ENCODE data around the gene TP53INP2.

TP53INP2 gene

GRCh38 chr20:34675993-34676641 lies 28.0 kb upstream of the TP53INP2 start:
- Histone ChIP-seq H3K36me3 (ENCODE audit: control insufficient read depth, low read length) (no peaks in the 10 kb centered on the region), H3K27ac (ENCODE audit: low read depth, low read length) (no peak overlapping the region), H3K9me2 (replicated peaks; ENCODE audit: control insufficient read depth, low read length) (no peaks in the 10 kb centered on the region), H3K9me3 (ENCODE audit: control insufficient read depth, insufficient read depth, low read length) (no peaks in the 10 kb centered on the region), H3K4me1 (ENCODE audit: control insufficient read depth, low read length) (peaks cover 22% of the 10 kb centered on the region), H3F3A (ENCODE audit: control insufficient read depth, insufficient read depth) (peaks cover 19% of the 10 kb centered on the region), H4K20me1 (ENCODE audit: control insufficient read depth, insufficient read depth, low read depth, low read length) (no peaks in the 10 kb centered on the region), H3K4me2 (ENCODE audit: low read length) (peak overlapping the region; percentile 91), H3K79me2 (ENCODE audit: control insufficient read depth, low read length) (peaks cover 39% of the 10 kb centered on the region), H3K4me3 (ENCODE audit: low read length) (peak overlapping the region; percentile 94), H3K27me3 (ENCODE audit: control insufficient read depth, low read length) (no peaks in the 10 kb centered on the region)
- TF ChIP-seq CTCF (IDR thresholded peaks at IDR 0.05; ENCODE audit: low read depth, low read length, poor library complexity, severe bottlenecking) (no peak), EZH2phosphoT487 (IDR thresholded peaks at IDR 0.05; ENCODE audit: borderline replicate concordance, low read length) (no peak)

GRCh38 chr20:34676642-34677373 lies 27.3 kb upstream of the TP53INP2 start, which contains the start of gene PIGU:
Gene PIGU (minus strand): TSS chr20:34677092. CDS start chr20:34677085, 7 bp downstream.
- Histone ChIP-seq H3K36me3 (ENCODE audit: control insufficient read depth, low read length) (no peaks in the 10 kb centered on the region), H3F3A (ENCODE audit: control insufficient read depth, insufficient read depth) (peaks cover 19% of the 10 kb centered on the region), H3K9me2 (replicated peaks; ENCODE audit: control insufficient read depth, low read length) (no peaks in the 10 kb centered on the region), H3K79me2 (ENCODE audit: control insufficient read depth, low read length) (peaks cover 39% of the 10 kb centered on the region), H3K27ac (ENCODE audit: low read depth, low read length) (peak within 1 kb of the TSS; percentile 60), H3K9me3 (ENCODE audit: control insufficient read depth, insufficient read depth, low read length) (no peaks in the 10 kb centered on the region), H3K4me3 (ENCODE audit: low read length) (peak within 1 kb of the TSS; percentile 94), H4K20me1 (ENCODE audit: control insufficient read depth, insufficient read depth, low read depth, low read length) (no peaks in the 10 kb centered on the region), H3K4me2 (ENCODE audit: low read length) (peak within 1 kb of the TSS; percentile 91), H3K4me1 (ENCODE audit: control insufficient read depth, low read length) (peaks cover 22% of the 10 kb centered on the region), H3K27me3 (ENCODE audit: control insufficient read depth, low read length) (no peaks in the 10 kb centered on the region)
- TF ChIP-seq EZH2phosphoT487 (IDR thresholded peaks at IDR 0.05; ENCODE audit: borderline replicate concordance, low read length): no peak
- no peak for TF ChIP-seq CTCF (IDR thresholded peaks at IDR 0.05; ENCODE audit: low read depth, low read length, poor library complexity, severe bottlenecking)

- no peak overlapping the region for H3K27ac ChIP-seq (ENCODE audit: low read depth, low read length)
- no peaks in the 10 kb centered on the region for H3K27me3 ChIP-seq (ENCODE audit: control insufficient read depth, low read length)
- H3K9me3 ChIP-seq (ENCODE audit: control insufficient read depth, insufficient read depth, low read length): no peaks in the 10 kb centered on the region
- peaks cover 17% of the 10 kb centered on the region for H3F3A ChIP-seq (ENCODE audit: control insufficient read depth, insufficient read depth)
- no peaks in the 10 kb centered on the region for H3K9me2 ChIP-seq (replicated peaks; ENCODE audit: control insufficient read depth, low read length)
- no peaks in the 10 kb centered on the region for H3K36me3 ChIP-seq (ENCODE audit: control insufficient read depth, low read length)
- H4K20me1 ChIP-seq (ENCODE audit: control insufficient read depth, insufficient read depth, low read depth, low read length): no peaks in the 10 kb centered on the region
- no peak overlapping the region for H3K4me2 ChIP-seq (ENCODE audit: low read length)
- no peak overlapping the region for H3K4me3 ChIP-seq (ENCODE audit: low read length)
- H3K4me1 ChIP-seq (ENCODE audit: control insufficient read depth, low read length): peaks cover 16% of the 10 kb centered on the region
- peaks cover 11% of the 10 kb centered on the region for H3K79me2 ChIP-seq (ENCODE audit: control insufficient read depth, low read length)
- TF ChIP-seq CTCF (IDR thresholded peaks at IDR 0.05; ENCODE audit: low read depth, low read length, poor library complexity, severe bottlenecking) (no peak), EZH2phosphoT487 (IDR thresholded peaks at IDR 0.05; ENCODE audit: borderline replicate concordance, low read length) (no peak)
Measured at GRCh38 chr20:34680586-34681175, 23.5 kb upstream of the TP53INP2 start.
